GM12873 (cell line): ENCODE data around the gene NCOA1.

Source experiments
- CTCF ChIP-seq: IDR thresholded peaks from 2 replicates; pipeline ENCODE4 v1.5.1; 2012; ENCODE audit warnings: low read depth, mild to moderate bottlenecking, moderate library complexity, low read length, control low read depth; ENCODE audit not compliant: insufficient read depth; ENCODE audit errors: missing control alignments

The NCOA1 gene

GRCh38 chr2:24819442-24820174 lies 328.6 kb downstream of the NCOA1 start:
- no peak for TF ChIP-seq CTCF

- no peak for TF ChIP-seq CTCF
These were observed 329.1 kb downstream of the NCOA1 start for GRCh38 chr2:24820175-24820513.
